ENCODE measurements around the gene MRPL11.

Gene MRPL11

GRCh38 chr11:66393954-66394353 lies 44.7 kb downstream of the MRPL11 start:
- DNase-seq (ENCODE audit: low read depth in 3 of 3, low spot score in 1 of 3): no peak

GRCh38 chr11:66391322-66391721 lies 47.3 kb downstream of the MRPL11 start:
- DNase-seq (ENCODE audit: low read depth in 3 of 3, low spot score in 1 of 3): no peak

- DNase-seq (ENCODE audit: low read depth in 3 of 3, low spot score in 1 of 3): peak; percentile 29 to 44 (median 35)
Observed at GRCh38 chr11:66388780-66389386, 49.8 kb downstream of the MRPL11 start.

- peak; percentile 51 to 70 (median 62) for DNase-seq (ENCODE audit: low read depth in 3 of 3, low spot score in 1 of 3)
Observed at GRCh38 chr11:66386171-66387069, 52.2 kb downstream of the MRPL11 start.
